Measurements from ENCODE around the gene ZNF19.

DNA sequence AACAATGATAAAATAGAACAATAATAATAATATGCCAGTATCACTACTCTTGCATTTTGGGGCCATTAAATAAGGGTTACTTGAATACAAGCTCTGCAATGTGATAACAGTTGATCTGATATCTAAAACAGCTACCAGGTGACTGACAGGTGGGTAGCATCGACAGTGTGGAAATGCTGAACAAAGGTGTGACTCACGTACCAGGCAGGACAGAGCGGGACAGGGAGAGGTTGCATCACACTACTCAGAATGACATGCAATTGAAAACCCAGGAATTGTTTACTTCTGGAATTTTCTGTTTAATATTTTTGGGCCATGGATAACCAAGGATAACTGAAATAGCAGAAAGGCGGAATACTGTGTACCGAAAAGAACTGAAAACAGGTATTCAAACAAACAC, 15.8 kb upstream of the ZNF19 start:
- TF ChIP-seq SUZ12 (IDR thresholded peaks at IDR 0.05; ENCODE audit: extremely low read depth, insufficient read depth, insufficient read length), result no peak
- no peak for TF ChIP-seq ZNF274 (IDR thresholded peaks at IDR 0.05; ENCODE audit: low read depth, low read length)
